ENCODE data around the gene MLST8. TPM values are rescaled to one million over a fixed set of nuclear protein-coding genes. Genes with fewer than 3 reads are reported as not detected.

MLST8 gene
- total and polyA plus RNA-seq, 7 donors: 18.8 to 60.5 (median 35.0) TPM

DNA sequence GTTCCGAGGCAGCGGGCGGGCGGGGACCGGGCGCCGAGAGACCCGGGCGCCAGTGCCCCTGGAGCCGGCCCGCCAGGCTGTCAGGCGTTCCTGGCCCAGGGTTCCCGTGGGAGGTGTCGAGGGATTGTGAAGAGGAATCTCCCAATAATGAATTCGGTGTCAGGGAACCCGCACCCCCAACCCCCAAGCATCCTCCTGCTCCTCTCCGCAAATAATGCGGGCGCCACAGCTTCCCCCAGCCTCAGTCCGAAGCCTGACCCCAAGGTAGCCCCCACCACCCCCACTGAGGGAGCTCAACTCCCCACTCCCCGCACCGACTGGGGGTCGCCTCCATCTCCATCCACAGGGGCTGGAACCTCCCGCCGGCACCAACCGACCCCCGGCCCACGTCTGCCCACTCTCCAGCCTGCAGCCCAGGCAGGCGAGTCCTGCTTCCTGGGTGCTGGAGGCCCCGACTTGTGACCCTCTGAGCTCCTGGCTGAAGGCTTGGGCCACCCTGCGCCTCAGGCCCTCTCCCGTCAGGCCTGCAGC is 8.2 kb upstream of the MLST8 start:
- Histone ChIP-seq H3K36me3 (ENCODE audit: insufficient read depth in 1 of 2, low read depth in 1 of 2) (no peaks in the 10 kb centered on the region), H3K4me3 (peak overlapping the region; percentile 47), H3K27ac (no peak overlapping the region), H3K9me3 (no peaks in the 10 kb centered on the region), H3K27me3 (ENCODE audit: insufficient read depth in 3 of 3, low read length in 2 of 3) (peaks cover 0 to 42% (median 20%) of the 10 kb centered on the region in 3 donors), H3K4me1 (peaks cover 8% of the 10 kb centered on the region)
- ATAC-seq (no peak), DNase-seq (no peak)
- WGBS, 3 donors: 30 to 39% (median 31%) methylated on average over 26 to 32 of the region's 32 CpGs
- intact Hi-C loops (cut with DNase I): no loop called here
- TF ChIP-seq, protein P1, sequence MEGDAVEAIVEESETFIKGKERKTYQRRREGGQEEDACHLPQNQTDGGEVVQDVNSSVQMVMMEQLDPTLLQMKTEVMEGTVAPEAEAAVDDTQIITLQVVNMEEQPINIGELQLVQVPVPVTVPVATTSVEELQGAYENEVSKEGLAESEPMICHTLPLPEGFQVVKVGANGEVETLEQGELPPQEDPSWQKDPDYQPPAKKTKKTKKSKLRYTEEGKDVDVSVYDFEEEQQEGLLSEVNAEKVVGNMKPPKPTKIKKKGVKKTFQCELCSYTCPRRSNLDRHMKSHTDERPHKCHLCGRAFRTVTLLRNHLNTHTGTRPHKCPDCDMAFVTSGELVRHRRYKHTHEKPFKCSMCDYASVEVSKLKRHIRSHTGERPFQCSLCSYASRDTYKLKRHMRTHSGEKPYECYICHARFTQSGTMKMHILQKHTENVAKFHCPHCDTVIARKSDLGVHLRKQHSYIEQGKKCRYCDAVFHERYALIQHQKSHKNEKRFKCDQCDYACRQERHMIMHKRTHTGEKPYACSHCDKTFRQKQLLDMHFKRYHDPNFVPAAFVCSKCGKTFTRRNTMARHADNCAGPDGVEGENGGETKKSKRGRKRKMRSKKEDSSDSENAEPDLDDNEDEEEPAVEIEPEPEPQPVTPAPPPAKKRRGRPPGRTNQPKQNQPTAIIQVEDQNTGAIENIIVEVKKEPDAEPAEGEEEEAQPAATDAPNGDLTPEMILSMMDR (IDR thresholded peaks at IDR 0.05): no peak

DNA sequence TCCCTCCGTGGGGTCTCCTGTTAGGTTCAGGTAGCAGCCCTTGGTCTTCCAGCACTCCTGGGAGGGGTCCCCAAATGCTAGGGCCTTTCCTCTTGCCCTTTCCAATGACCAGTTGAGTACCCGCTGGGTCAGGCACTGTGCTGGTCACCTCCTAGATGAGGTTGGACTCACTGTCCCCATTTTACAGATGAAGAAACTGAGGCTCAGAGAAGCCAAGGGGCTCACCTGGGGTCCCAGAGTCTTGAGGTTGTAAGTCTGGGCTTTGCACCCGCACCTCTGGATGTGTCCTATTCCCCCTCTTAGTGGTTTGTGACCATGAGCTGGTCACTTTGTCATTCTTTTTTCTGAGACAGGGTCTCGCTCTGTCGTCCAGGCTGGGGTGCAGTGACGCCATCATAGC is 7.5 kb upstream of the MLST8 start:
- DNase-seq (no peak), ATAC-seq (no peak)
- Histone ChIP-seq H3K27me3 (ENCODE audit: insufficient read depth in 3 of 3, low read length in 2 of 3) (peaks cover 0 to 42% (median 20%) of the 10 kb centered on the region in 3 donors), H3K9me3 (no peaks in the 10 kb centered on the region), H3K27ac (no peak overlapping the region), H3K4me1 (peaks cover 8% of the 10 kb centered on the region), H3K36me3 (ENCODE audit: insufficient read depth in 1 of 2, low read depth in 1 of 2) (no peaks in the 10 kb centered on the region), H3K4me3 (no peak overlapping the region)
- 83 to 87% (median 84%) methylated on average over 6 of the region's 6 CpGs for WGBS, 3 donors
- TF ChIP-seq, protein P1 (IDR thresholded peaks at IDR 0.05): no peak
- intact Hi-C loops (cut with DNase I): no loop called here

DNA sequence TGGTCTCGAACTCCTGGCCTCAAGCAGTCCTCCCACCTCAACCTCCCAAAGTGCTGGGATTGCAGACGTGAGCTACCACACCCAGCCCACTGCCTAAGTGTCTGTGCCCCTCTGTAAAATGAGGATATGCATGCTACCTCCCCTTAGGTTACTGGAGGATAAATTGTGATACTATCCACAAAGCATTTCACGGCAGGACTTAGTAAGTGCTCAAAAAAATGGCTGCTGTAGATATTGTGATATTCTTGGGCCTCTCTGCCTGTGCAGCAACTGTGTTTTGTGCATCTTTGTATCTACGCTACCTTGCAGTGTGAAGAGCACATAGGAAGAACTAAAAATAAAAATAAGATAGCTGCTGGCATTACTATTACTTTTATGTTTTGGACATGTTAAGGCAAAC is 7.0 kb upstream of the MLST8 start:
- Histone ChIP-seq H3K36me3 (ENCODE audit: insufficient read depth in 1 of 2, low read depth in 1 of 2) (no peaks in the 10 kb centered on the region), H3K27me3 (ENCODE audit: insufficient read depth in 3 of 3, low read length in 2 of 3) (peaks cover 0 to 42% (median 20%) of the 10 kb centered on the region in 3 donors), H3K4me1 (peaks cover 8% of the 10 kb centered on the region), H3K4me3 (no peak overlapping the region), H3K9me3 (no peaks in the 10 kb centered on the region), H3K27ac (no peak overlapping the region)
- TF ChIP-seq, protein P1 (IDR thresholded peaks at IDR 0.05): no peak
- WGBS, 3 donors: 67 to 76% (median 70%) methylated on average over 4 of the region's 4 CpGs
- intact Hi-C loops (cut with DNase I): no loop called here
- DNase-seq (no peak), ATAC-seq (no peak)

DNA sequence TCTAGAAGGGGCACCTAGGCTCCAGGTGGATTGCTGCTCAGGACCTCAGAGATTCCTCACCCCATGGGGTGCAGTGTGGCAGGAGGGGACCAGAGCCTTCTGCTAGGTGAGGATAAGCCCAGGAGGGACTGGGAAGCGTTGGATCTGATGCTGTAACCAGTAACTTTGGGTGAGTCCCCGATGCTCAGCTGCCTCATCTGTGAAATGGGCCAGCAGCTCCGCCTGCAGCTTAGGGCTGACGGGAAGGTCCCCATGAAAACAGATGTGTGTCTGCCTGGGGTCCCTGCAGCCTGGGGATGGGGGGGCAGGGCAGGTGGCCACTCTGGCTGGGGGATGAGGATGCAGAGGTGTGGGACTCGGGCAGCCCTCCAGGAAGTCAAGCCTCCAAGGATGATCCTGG is 6.2 kb upstream of the MLST8 start:
- no peaks in the 10 kb centered on the region for H3K36me3 ChIP-seq (ENCODE audit: insufficient read depth in 1 of 2, low read depth in 1 of 2)
- H3K27ac ChIP-seq: no peak overlapping the region
- intact Hi-C loops (cut with DNase I): no loop called here
- no peak overlapping the region for H3K4me3 ChIP-seq
- H3K4me1 ChIP-seq: peaks cover 8% of the 10 kb centered on the region
- DNase-seq: no peak
- no peak for ATAC-seq
- H3K27me3 ChIP-seq (ENCODE audit: insufficient read depth in 3 of 3, low read length in 2 of 3): peaks cover 0 to 38% (median 19%) of the 10 kb centered on the region in 3 donors
- TF ChIP-seq, protein P1 (IDR thresholded peaks at IDR 0.05): no peak
- WGBS, 3 donors: 61 to 68% (median 62%) methylated on average over 5 of the region's 5 CpGs
- H3K9me3 ChIP-seq: no peaks in the 10 kb centered on the region

DNA sequence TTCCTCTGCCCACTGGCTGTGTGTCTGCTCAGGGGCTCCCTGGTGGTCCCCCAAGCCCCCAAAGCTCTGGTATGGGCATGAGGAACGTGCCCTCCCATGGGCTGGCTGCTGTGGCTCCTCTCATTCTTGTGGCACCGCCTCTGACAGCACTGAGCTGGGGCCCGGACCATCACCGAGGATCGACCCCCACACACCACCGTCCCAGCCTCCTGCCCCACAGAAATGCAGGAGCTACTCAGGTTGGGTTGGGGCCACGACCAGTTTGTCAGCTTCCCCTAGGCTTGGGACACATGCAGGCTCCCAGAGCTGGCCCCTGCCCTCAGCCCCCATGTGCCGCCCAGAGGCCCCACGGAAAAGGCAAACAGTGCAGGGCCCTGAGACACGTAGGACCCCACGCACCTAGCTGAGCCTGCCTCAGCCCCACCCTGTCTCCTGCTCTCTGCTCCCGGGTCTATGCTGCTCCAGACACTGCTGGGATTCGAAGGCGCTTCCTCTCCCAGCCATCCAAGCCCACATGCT is 5.6 kb upstream of the MLST8 start:
- intact Hi-C loops (cut with DNase I): no loop called here

More for the DNA sequence above, 5.6 kb upstream of the MLST8 start:
- peaks cover 0 to 32% (median 16%) of the 10 kb centered on the region in 3 donors for H3K27me3 ChIP-seq (ENCODE audit: insufficient read depth in 3 of 3, low read length in 2 of 3)
- no peaks in the 10 kb centered on the region for H3K9me3 ChIP-seq
- ATAC-seq (no peak), DNase-seq (no peak)
- H3K4me1 ChIP-seq: peaks cover 11% of the 10 kb centered on the region
- 59 to 62% (median 61%) methylated on average over 14 of the region's 14 CpGs for WGBS, 3 donors
- TF ChIP-seq, protein P1 (IDR thresholded peaks at IDR 0.05): no peak
- H3K4me3 ChIP-seq: no peak overlapping the region
- H3K27ac ChIP-seq: no peak overlapping the region
- H3K36me3 ChIP-seq (ENCODE audit: insufficient read depth in 1 of 2, low read depth in 1 of 2): no peaks in the 10 kb centered on the region
